Measurements from ENCODE around the gene RFC2. TPM values are rescaled to one million over a fixed set of nuclear protein-coding genes. Genes with fewer than 3 reads are reported as not detected.

Gene RFC2
- total RNA-seq, 4 donors from 2014 or later, result 5.8 to 23.1 (median 7.3) TPM

DNA sequence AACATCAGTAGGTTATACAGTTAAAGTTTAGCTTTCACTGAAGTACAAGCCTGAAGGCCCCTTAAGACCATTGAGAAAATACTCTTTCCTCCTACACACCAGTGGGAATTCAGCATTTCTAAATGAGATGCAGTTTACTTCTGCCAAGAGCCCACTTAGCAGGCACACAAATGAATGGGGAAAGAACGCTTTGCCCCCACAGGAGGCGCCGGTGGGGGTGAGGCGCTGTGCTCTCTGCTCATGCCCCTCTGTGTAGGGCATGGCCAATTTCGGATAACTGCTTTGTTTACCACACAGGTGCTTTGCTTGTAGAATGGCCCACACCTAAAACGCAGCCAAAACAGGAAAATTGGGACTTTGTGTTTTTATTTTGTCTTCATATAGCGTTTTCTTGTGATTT, 60.3 kb downstream of the RFC2 start:
- H3K36me3 ChIP-seq, result peaks cover 0 to 84% (median 5%) of the 10 kb centered on the region in 3 donors
- no peak for TF ChIP-seq POLR2A (IDR thresholded peaks at IDR 0.05)
- TF ChIP-seq, protein P1, sequence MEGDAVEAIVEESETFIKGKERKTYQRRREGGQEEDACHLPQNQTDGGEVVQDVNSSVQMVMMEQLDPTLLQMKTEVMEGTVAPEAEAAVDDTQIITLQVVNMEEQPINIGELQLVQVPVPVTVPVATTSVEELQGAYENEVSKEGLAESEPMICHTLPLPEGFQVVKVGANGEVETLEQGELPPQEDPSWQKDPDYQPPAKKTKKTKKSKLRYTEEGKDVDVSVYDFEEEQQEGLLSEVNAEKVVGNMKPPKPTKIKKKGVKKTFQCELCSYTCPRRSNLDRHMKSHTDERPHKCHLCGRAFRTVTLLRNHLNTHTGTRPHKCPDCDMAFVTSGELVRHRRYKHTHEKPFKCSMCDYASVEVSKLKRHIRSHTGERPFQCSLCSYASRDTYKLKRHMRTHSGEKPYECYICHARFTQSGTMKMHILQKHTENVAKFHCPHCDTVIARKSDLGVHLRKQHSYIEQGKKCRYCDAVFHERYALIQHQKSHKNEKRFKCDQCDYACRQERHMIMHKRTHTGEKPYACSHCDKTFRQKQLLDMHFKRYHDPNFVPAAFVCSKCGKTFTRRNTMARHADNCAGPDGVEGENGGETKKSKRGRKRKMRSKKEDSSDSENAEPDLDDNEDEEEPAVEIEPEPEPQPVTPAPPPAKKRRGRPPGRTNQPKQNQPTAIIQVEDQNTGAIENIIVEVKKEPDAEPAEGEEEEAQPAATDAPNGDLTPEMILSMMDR (IDR thresholded peaks at IDR 0.05), result no peak

GRCh38 chr7:74193054-74193453, 61.1 kb downstream of the RFC2 start:
- Histone ChIP-seq H3K27me3 (no peaks in the 10 kb centered on the region), H3K9me3 (no peaks in the 10 kb centered on the region), H3K27ac (no peak overlapping the region), H3K36me3 (peaks cover 0 to 92% (median 5%) of the 10 kb centered on the region in 3 donors), H3K4me1 (no peaks in the 10 kb centered on the region), H3K4me3 (no peak overlapping the region)
- peak in 1 of 3 donors; percentile 24 for DNase-seq
- TF ChIP-seq, protein P1 (IDR thresholded peaks at IDR 0.05), result no peak
- no peak for TF ChIP-seq POLR2A (IDR thresholded peaks at IDR 0.05)

More for the DNA sequence above, 60.3 kb downstream of the RFC2 start:
- no peak overlapping the region for H3K4me3 ChIP-seq
- H3K27ac ChIP-seq, result no peak overlapping the region
- DNase-seq, result peak in 1 of 3 donors; percentile 18
- H3K27me3 ChIP-seq, result no peaks in the 10 kb centered on the region
- H3K9me3 ChIP-seq, result no peaks in the 10 kb centered on the region
- no peaks in the 10 kb centered on the region for H3K4me1 ChIP-seq

GRCh38 chr7:74191231-74191630, 63.0 kb downstream of the RFC2 start:
- H3K27ac ChIP-seq, result no peak overlapping the region
- no peaks in the 10 kb centered on the region for H3K9me3 ChIP-seq
- TF ChIP-seq, protein P1 (IDR thresholded peaks at IDR 0.05), result no peak
- TF ChIP-seq POLR2A (IDR thresholded peaks at IDR 0.05), result no peak
- H3K4me1 ChIP-seq, result peaks cover 0 to 12% (median 1%) of the 10 kb centered on the region in 4 donors
- peak in 1 of 3 donors; percentile 36 for DNase-seq
- H3K36me3 ChIP-seq, result peaks cover 0 to 91% (median 5%) of the 10 kb centered on the region in 3 donors
- no peaks in the 10 kb centered on the region for H3K27me3 ChIP-seq
- no peak overlapping the region for H3K4me3 ChIP-seq

DNA sequence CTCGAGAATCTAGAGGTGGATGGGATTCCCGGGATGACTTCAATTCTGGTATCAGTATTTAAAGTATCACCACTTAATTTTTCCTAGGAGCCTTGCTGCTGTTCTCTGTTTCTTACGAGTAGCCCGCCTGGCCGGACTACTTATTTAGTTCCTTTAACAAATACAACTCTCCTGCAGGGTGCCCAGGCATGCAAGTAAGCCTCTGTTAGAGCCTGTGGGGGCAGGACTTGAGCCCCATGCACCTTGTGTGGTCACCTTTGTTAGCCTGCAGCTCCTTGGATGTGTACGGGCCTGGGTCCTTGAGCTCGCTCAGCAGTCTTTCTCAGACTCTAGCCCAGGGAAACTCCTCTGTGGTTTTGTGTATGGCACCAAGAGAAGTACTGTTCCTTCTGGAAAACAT, 63.9 kb downstream of the RFC2 start:
- H3K4me1 ChIP-seq, result peaks cover 0 to 22% (median 1%) of the 10 kb centered on the region in 4 donors
- no peaks in the 10 kb centered on the region for H3K9me3 ChIP-seq
- TF ChIP-seq, protein P1 (IDR thresholded peaks at IDR 0.05), result no peak
- no peak for TF ChIP-seq POLR2A (IDR thresholded peaks at IDR 0.05)
- no peak overlapping the region for H3K4me3 ChIP-seq
- DNase-seq, result peak in 1 of 3 donors; percentile 31
- H3K36me3 ChIP-seq, result peaks cover 0 to 82% (median 5%) of the 10 kb centered on the region in 3 donors
- H3K27ac ChIP-seq, result no peak overlapping the region
- H3K27me3 ChIP-seq, result no peaks in the 10 kb centered on the region

GRCh38 chr7:74187915-74188675, 66.1 kb downstream of the RFC2 start:
- H3K36me3 ChIP-seq, result peaks cover 0 to 62% (median 5%) of the 10 kb centered on the region in 3 donors
- TF ChIP-seq, protein P1 (IDR thresholded peaks at IDR 0.05), result no peak
- no peak for TF ChIP-seq POLR2A (IDR thresholded peaks at IDR 0.05)
- no peak overlapping the region for H3K27ac ChIP-seq

More at GRCh38 chr7:74187915-74188675, 66.1 kb downstream of the RFC2 start:
- no peaks in the 10 kb centered on the region for H3K9me3 ChIP-seq
- H3K27me3 ChIP-seq, result no peaks in the 10 kb centered on the region
- H3K4me1 ChIP-seq, result peaks cover 0 to 39% (median 6%) of the 10 kb centered on the region in 4 donors
- no peak overlapping the region for H3K4me3 ChIP-seq
- peak in 1 of 3 donors; percentile 21 for DNase-seq
